ENCODE results near the gene PLEKHO1. TPM values are rescaled to one million over a fixed set of nuclear protein-coding genes. Genes with fewer than 3 reads are reported as not detected.
"Not testable (repeated sequence)": the region's sequence is repeated elsewhere in the genome, so short reads cannot be mapped to it uniquely, and the experiment has no call there.

The PLEKHO1 gene
- total and polyA plus RNA-seq, 4 donors: 41.6 to 88.0 (median 60.1) TPM

DNA sequence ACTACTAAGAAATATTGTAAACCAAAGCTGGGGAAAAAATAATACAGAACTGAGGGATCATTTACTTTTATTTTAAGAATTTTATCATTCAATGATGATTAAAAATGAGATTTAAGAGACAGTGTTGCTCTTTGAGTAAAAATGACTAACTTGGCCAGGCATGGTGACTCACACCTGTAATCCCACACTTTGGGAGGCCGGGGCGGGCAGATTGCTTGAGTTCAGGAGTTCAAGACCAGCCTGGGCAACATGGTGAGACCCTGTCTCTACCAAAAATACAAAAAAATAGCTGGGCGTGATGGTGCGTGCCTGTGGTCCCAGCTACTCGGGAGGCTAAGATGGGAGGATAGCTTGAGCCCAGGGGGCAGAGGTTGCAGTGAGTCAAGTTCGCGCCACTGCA, 21.8 kb upstream of the PLEKHO1 start:
- no peak for DNase-seq
- TF ChIP-seq, protein P1, sequence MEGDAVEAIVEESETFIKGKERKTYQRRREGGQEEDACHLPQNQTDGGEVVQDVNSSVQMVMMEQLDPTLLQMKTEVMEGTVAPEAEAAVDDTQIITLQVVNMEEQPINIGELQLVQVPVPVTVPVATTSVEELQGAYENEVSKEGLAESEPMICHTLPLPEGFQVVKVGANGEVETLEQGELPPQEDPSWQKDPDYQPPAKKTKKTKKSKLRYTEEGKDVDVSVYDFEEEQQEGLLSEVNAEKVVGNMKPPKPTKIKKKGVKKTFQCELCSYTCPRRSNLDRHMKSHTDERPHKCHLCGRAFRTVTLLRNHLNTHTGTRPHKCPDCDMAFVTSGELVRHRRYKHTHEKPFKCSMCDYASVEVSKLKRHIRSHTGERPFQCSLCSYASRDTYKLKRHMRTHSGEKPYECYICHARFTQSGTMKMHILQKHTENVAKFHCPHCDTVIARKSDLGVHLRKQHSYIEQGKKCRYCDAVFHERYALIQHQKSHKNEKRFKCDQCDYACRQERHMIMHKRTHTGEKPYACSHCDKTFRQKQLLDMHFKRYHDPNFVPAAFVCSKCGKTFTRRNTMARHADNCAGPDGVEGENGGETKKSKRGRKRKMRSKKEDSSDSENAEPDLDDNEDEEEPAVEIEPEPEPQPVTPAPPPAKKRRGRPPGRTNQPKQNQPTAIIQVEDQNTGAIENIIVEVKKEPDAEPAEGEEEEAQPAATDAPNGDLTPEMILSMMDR (IDR thresholded peaks at IDR 0.05; ENCODE audit: control extremely low read depth, extremely low read depth): no peak
- no peaks in the 10 kb centered on the region for H3K4me1 ChIP-seq (ENCODE audit: control insufficient read depth in 5 of 5, insufficient read depth in 5 of 5, low read length in 5 of 5)
- peaks cover 0 to 13% (median 2%) of the 10 kb centered on the region in 4 donors for H3K36me3 ChIP-seq (ENCODE audit: control insufficient read depth in 4 of 4, insufficient read depth in 4 of 4, low read length in 4 of 4)
- H3K27ac ChIP-seq (ENCODE audit: low read depth in 1 of 2, low read length in 1 of 2): no peak overlapping the region
- no peaks in the 10 kb centered on the region for H3K9me3 ChIP-seq (ENCODE audit: control insufficient read depth in 4 of 4, insufficient read depth in 3 of 4, low read length in 3 of 4)
- H3K27me3 ChIP-seq (ENCODE audit: control insufficient read depth in 3 of 3, insufficient read depth in 3 of 3, low read length in 2 of 3): no peaks in the 10 kb centered on the region
- 95 to 99% methylated on average over 7 of the region's 7 CpGs for WGBS, 2 donors
- no peak overlapping the region for H3K9ac ChIP-seq (ENCODE audit: insufficient read depth in 1 of 2, low read length in 2 of 2)
- ATAC-seq (ENCODE audit: insufficient read depth, low FRiP score): no peak
- H3K4me3 ChIP-seq: no peak overlapping the region

DNA sequence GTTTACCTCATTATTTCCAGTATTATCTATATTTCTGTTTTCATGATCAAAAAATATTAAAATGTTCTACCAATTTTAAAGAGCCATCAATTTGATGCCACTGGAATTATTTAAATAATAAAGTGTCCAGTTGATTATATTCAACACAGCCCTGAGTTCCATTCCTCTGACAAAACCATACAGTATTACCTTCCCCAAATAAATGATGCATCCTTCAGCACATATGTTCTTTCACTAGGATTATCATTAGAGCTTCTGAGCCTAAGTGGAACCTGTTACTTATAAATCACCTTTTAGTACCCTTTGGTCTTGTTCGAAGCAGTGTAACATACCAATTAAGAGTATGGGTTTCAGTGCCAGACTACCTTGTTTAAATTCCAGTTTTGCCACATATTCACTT, 17.3 kb upstream of the PLEKHO1 start:
- no peak overlapping the region for H3K4me3 ChIP-seq
- ATAC-seq (ENCODE audit: insufficient read depth, low FRiP score) (no peak), DNase-seq (no peak)
- H3K36me3 ChIP-seq (ENCODE audit: control insufficient read depth in 4 of 4, insufficient read depth in 4 of 4, low read length in 4 of 4): peaks cover 0 to 11% (median 1%) of the 10 kb centered on the region in 4 donors
- no peak overlapping the region for H3K9ac ChIP-seq (ENCODE audit: insufficient read depth in 1 of 2, low read length in 2 of 2)
- TF ChIP-seq, protein P1 (IDR thresholded peaks at IDR 0.05; ENCODE audit: control extremely low read depth, extremely low read depth): no peak
- 95 to 97% methylated on average over 1 of the region's 1 CpG for WGBS, 2 donors
- no peaks in the 10 kb centered on the region for H3K4me1 ChIP-seq (ENCODE audit: control insufficient read depth in 5 of 5, insufficient read depth in 5 of 5, low read length in 5 of 5)
- no peak overlapping the region for H3K27ac ChIP-seq (ENCODE audit: low read depth in 1 of 2, low read length in 1 of 2)
- no peaks in the 10 kb centered on the region for H3K9me3 ChIP-seq (ENCODE audit: control insufficient read depth in 4 of 4, insufficient read depth in 3 of 4, low read length in 3 of 4)
- H3K27me3 ChIP-seq (ENCODE audit: control insufficient read depth in 3 of 3, insufficient read depth in 3 of 3, low read length in 2 of 3): no peaks in the 10 kb centered on the region

DNA sequence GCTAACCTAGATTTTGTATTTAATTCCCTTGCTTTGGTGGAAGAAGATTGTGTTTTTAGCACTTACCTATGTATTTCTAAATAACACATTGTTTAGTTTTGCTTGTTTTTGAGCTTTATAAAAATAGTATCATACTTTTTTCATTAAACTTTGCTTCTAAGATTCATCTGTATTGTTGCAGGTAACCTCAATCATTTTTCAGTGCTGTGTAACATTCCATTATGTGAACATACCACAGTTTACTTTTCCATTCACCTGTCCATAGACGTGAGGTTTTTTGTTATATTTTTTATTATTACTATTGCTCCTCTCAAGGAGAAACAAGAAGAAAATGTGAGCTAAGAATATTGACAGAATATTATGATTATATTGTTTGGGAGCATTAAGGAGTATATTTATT, 15.2 kb upstream of the PLEKHO1 start:
- WGBS, 2 donors: 93 to 98% methylated on average over 1 of the region's 1 CpG
- ATAC-seq (ENCODE audit: insufficient read depth, low FRiP score): no peak
- H3K27ac ChIP-seq (ENCODE audit: low read depth in 1 of 2, low read length in 1 of 2): no peak overlapping the region
- TF ChIP-seq, protein P1 (IDR thresholded peaks at IDR 0.05; ENCODE audit: control extremely low read depth, extremely low read depth): no peak
- no peak overlapping the region for H3K9ac ChIP-seq (ENCODE audit: insufficient read depth in 1 of 2, low read length in 2 of 2)
- H3K4me3 ChIP-seq: no peak overlapping the region
- peaks cover 0 to 11% (median 0%) of the 10 kb centered on the region in 4 donors for H3K36me3 ChIP-seq (ENCODE audit: control insufficient read depth in 4 of 4, insufficient read depth in 4 of 4, low read length in 4 of 4)
- no peaks in the 10 kb centered on the region for H3K27me3 ChIP-seq (ENCODE audit: control insufficient read depth in 3 of 3, insufficient read depth in 3 of 3, low read length in 2 of 3)
- no peak for DNase-seq
- no peaks in the 10 kb centered on the region for H3K9me3 ChIP-seq (ENCODE audit: control insufficient read depth in 4 of 4, insufficient read depth in 3 of 4, low read length in 3 of 4)
- no peaks in the 10 kb centered on the region for H3K4me1 ChIP-seq (ENCODE audit: control insufficient read depth in 5 of 5, insufficient read depth in 5 of 5, low read length in 5 of 5)

DNA sequence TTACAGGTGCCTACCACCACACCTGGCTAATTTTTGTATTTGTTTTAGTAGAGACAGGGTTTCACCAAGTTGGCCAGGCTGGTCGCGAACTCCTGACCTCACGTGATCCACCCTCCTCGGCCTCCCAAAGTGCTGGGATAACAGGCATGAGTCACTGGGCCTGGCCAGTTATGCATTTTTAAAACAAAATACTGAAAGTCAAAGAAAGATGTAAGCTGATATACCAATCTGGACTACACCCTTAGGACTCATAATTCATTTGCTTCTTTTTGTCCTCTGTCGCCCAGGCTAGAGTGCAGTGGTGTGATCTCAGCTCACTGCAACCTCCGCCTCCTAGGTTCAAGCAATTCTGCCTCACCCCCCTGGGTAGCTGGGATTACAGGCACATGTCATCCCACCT, 14.3 kb upstream of the PLEKHO1 start:
- 95 to 96% methylated on average over 6 of the region's 6 CpGs for WGBS, 2 donors
- not testable (repeated sequence) for ATAC-seq (ENCODE audit: insufficient read depth, low FRiP score)

More for the DNA sequence above, 14.3 kb upstream of the PLEKHO1 start:
- not testable (repeated sequence) for H3K4me1 ChIP-seq (ENCODE audit: control insufficient read depth in 5 of 5, insufficient read depth in 5 of 5, low read length in 5 of 5); H3K27me3 ChIP-seq (ENCODE audit: control insufficient read depth in 3 of 3, insufficient read depth in 3 of 3, low read length in 2 of 3); H3K4me3 ChIP-seq; H3K9me3 ChIP-seq (ENCODE audit: control insufficient read depth in 4 of 4, insufficient read depth in 3 of 4, low read length in 3 of 4); H3K27ac ChIP-seq (ENCODE audit: low read depth in 1 of 2, low read length in 1 of 2); H3K36me3 ChIP-seq (ENCODE audit: control insufficient read depth in 4 of 4, insufficient read depth in 4 of 4, low read length in 4 of 4); DNase-seq; H3K9ac ChIP-seq (ENCODE audit: insufficient read depth in 1 of 2, low read length in 2 of 2)
